OCI-LY7 (cell line): ENCODE results near the gene PABPC1L.

Source experiments
- EZH2phosphoT487 ChIP-seq: fragments of 200-600 bp; sonication (generic); IDR thresholded peaks from 2 replicates; pipeline ENCODE4 v1.6.1; 2018; ENCODE audit warnings: low read depth, borderline replicate concordance, mild to moderate bottlenecking, mixed run types, antibody characterized with exemption, low read length, moderate library complexity, mixed read lengths
- TF ChIP-seq, protein P1 (sequence below): fragments of 200-600 bp; sonication (generic); conservative IDR thresholded peaks from 2 replicates; pipeline ENCODE4 v1.5.1; 2014; ENCODE audit warnings: mild to moderate bottlenecking, antibody characterized with exemption, low read length, moderate library complexity, mixed read lengths

DNA sequence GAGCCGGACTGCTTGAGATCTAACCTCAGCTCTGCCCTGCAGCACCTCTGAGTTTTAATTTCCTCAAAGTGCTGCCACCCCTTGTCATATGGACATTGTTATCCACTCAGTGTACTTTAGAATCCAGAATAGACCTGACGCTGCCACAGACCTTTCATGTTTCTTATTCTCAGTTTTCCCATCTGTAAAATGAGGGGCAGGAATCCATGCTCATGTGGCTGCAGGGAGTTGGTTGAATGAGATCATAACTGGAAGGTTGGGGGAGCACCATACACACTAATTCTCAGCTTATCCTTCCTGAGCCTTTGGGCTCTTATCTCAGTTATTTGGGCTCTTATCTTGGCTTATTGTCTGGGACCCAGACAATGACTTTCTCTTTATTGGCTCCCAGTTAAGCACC, 2.3 kb downstream of the PABPC1L start:
- TF ChIP-seq EZH2phosphoT487 = no peak
- TF ChIP-seq, protein P1, sequence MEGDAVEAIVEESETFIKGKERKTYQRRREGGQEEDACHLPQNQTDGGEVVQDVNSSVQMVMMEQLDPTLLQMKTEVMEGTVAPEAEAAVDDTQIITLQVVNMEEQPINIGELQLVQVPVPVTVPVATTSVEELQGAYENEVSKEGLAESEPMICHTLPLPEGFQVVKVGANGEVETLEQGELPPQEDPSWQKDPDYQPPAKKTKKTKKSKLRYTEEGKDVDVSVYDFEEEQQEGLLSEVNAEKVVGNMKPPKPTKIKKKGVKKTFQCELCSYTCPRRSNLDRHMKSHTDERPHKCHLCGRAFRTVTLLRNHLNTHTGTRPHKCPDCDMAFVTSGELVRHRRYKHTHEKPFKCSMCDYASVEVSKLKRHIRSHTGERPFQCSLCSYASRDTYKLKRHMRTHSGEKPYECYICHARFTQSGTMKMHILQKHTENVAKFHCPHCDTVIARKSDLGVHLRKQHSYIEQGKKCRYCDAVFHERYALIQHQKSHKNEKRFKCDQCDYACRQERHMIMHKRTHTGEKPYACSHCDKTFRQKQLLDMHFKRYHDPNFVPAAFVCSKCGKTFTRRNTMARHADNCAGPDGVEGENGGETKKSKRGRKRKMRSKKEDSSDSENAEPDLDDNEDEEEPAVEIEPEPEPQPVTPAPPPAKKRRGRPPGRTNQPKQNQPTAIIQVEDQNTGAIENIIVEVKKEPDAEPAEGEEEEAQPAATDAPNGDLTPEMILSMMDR = no peak
